Hepatocyte (in vitro differentiated cells): Measurements from ENCODE around the gene ZNF234. TPM values are rescaled to one million over a fixed set of nuclear protein-coding genes. Genes with fewer than 3 reads are reported as not detected.
A peak's percentile ranks its signal among the peaks of the same experiment; 100 is the strongest.

ENCODE experiments used
- DNase-seq: peaks from one replicate; pipeline ENCODE4 v3.0.0-alpha.2; 2016; ENCODE audit warnings: low spot score
- H2AFZ ChIP-seq: fragments of 200-600 bp; sonication (generic); 2 replicates; pipeline ENCODE4 v1.6.0; 2016; ENCODE audit warnings: antibody characterized with exemption, mild to moderate bottlenecking
- H3K27ac ChIP-seq: fragments of 200-600 bp; sonication (generic); 2 replicates; pipeline ENCODE4 v1.5.1; 2016; ENCODE audit warnings: mild to moderate bottlenecking
- H3K27me3 ChIP-seq: fragments of 200-600 bp; sonication (generic); 2 replicates; pipeline ENCODE4 v1.6.1; 2016
- H3K36me3 ChIP-seq: fragments of 200-600 bp; sonication (generic); replicated peaks from 2 replicates; pipeline ENCODE4 v1.5.1; 2016; ENCODE audit warnings: low read depth; ENCODE audit not compliant: insufficient read depth
- H3K4me1 ChIP-seq: fragments of 200-600 bp; sonication (generic); 2 replicates; pipeline ENCODE4 v1.5.1; 2016; ENCODE audit warnings: mild to moderate bottlenecking, moderate library complexity; ENCODE audit not compliant: insufficient read depth
- H3K4me2 ChIP-seq: fragments of 200-600 bp; sonication (generic); 2 replicates; pipeline ENCODE4 v1.6.0; 2016
- H3K4me3 ChIP-seq: fragments of 200-600 bp; sonication (generic); 2 replicates; pipeline ENCODE4 v1.5.1; 2016; ENCODE audit warnings: mild to moderate bottlenecking
- H3K79me2 ChIP-seq: fragments of 200-600 bp; sonication (generic); 2 replicates; pipeline ENCODE4 v1.6.0; 2017; ENCODE audit warnings: mild to moderate bottlenecking
- H3K9me2 ChIP-seq: fragments of 200-600 bp; sonication (generic); replicated peaks from 2 replicates; pipeline ENCODE4 v1.6.0; 2017; ENCODE audit warnings: mild to moderate bottlenecking; ENCODE audit not compliant: insufficient read depth
- H3K9me3 ChIP-seq: fragments of 200-600 bp; sonication (generic); 2 replicates; pipeline ENCODE4 v1.5.1; 2016; ENCODE audit warnings: low read depth, mild to moderate bottlenecking
- H4K20me1 ChIP-seq: fragments of 200-600 bp; sonication (generic); 2 replicates; pipeline ENCODE4 v1.6.0; 2016; ENCODE audit warnings: mild to moderate bottlenecking; ENCODE audit not compliant: insufficient read depth, poor library complexity, severe bottlenecking
- CTCF ChIP-seq: fragments of 200-600 bp; sonication (generic); IDR thresholded peaks from 2 replicates; pipeline ENCODE4 v1.5.1; 2016; ENCODE audit warnings: antibody characterized with exemption, mild to moderate bottlenecking; ENCODE audit not compliant: poor library complexity
- EZH2 ChIP-seq: fragments of 200-600 bp; sonication (generic); IDR thresholded peaks from 2 replicates; pipeline ENCODE4 v1.6.1; 2016; ENCODE audit warnings: antibody characterized with exemption, mild to moderate bottlenecking, borderline replicate concordance
- EZH2phosphoT487 ChIP-seq: fragments of 200-600 bp; sonication (generic); IDR thresholded peaks from one replicate; pipeline ENCODE4 v1.6.1; 2018; ENCODE audit warnings: antibody characterized with exemption, mild to moderate bottlenecking, low read depth, moderate library complexity; ENCODE audit not compliant: unreplicated experiment, severe bottlenecking
- WGBS: methylation state at CpG from one replicate; pipeline ENCODE4 v1.1.6; 2016; ENCODE audit warnings: low lambda C conversion rate; ENCODE audit errors: missing lambda C conversion rate; 5-methylcytosine and 5-hydroxymethylcytosine counted together
- polyA plus RNA-seq: library from polyadenylated mRNA; unstranded; fragments of >200 nt; fragmentation: Nextera tagmentation; extraction: Ambion mirVana; gene quantifications from 2 replicates; pipeline ENCODE4 v1.2.1, GENCODE V29; 2016
- total RNA-seq: library from RNA; depleted of rRNA; stranded (reverse); fragments of >200 nt; gene quantifications from 2 replicates; pipeline ENCODE4 v1.2.3, GENCODE V29; 2014

Gene ZNF234
- total and polyA plus RNA-seq, 2 experiments from 2014 or later: 6.7 to 8.6 TPM

DNA sequence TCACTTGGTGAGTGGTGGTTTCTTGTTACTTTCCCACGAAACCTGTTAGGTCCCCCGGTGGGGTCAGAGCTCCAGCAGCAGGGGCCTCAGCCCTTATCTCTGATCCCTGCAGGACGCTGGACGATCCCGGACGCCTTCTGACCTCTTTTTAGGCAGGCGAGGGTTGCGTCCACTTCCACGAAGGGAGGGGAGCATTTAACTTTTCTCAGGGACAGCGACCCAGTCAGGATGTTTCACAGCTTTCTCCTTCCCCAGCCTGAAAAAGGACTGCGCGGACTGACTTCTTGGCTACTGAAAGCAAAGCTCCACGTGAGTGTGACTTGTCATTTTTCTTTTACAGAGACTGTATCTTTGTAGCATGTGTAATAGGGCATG is 692 bp downstream of the ZNF234 start:
- H3K79me2 ChIP-seq: peaks cover 17% of the 10 kb centered on the region
- peak; percentile 16 for DNase-seq
- H3K9me3 ChIP-seq: no peaks in the 10 kb centered on the region
- H3K36me3 ChIP-seq: no peaks in the 10 kb centered on the region
- peaks cover 2% of the 10 kb centered on the region for H3K4me1 ChIP-seq
- H3K4me2 ChIP-seq: peak overlapping the region; percentile 92
- H3K4me3 ChIP-seq: peak overlapping the region; percentile 86
- H3K27ac ChIP-seq: no peak overlapping the region
- H3K9me2 ChIP-seq: no peaks in the 10 kb centered on the region
- H2AFZ ChIP-seq: peak overlapping the region; percentile 98
- no peaks in the 10 kb centered on the region for H4K20me1 ChIP-seq
- no peaks in the 10 kb centered on the region for H3K27me3 ChIP-seq
- WGBS: 5% methylated on average over 13 of the region's 13 CpGs
- TF ChIP-seq EZH2 (no peak), EZH2phosphoT487 (no peak), CTCF (no peak)

- H3K9me3 ChIP-seq: peaks cover 1% of the 10 kb centered on the region
- no peaks in the 10 kb centered on the region for H3K27me3 ChIP-seq
- no peaks in the 10 kb centered on the region for H3K9me2 ChIP-seq
- TF ChIP-seq CTCF: no peak
- no peak for TF ChIP-seq EZH2phosphoT487
- no peak for TF ChIP-seq EZH2
- no peak overlapping the region for H2AFZ ChIP-seq
- no peak overlapping the region for H3K27ac ChIP-seq
- no peaks in the 10 kb centered on the region for H3K4me1 ChIP-seq
- DNase-seq: no peak
- WGBS: 94% methylated on average over 4 of the region's 4 CpGs
- no peaks in the 10 kb centered on the region for H3K79me2 ChIP-seq
- no peak overlapping the region for H3K4me3 ChIP-seq
- H3K4me2 ChIP-seq: no peak overlapping the region
- no peaks in the 10 kb centered on the region for H3K36me3 ChIP-seq
- no peaks in the 10 kb centered on the region for H4K20me1 ChIP-seq
Observed at GRCh38 chr19:44149776-44150175, 8.4 kb downstream of the ZNF234 start.

GRCh38 chr19:44151491-44151890 is 10.1 kb downstream of the ZNF234 start:
- H3K9me2 ChIP-seq: no peaks in the 10 kb centered on the region
- WGBS: 94% methylated on average over 5 of the region's 5 CpGs
- H3K27me3 ChIP-seq: no peaks in the 10 kb centered on the region
- no peaks in the 10 kb centered on the region for H3K79me2 ChIP-seq
- H4K20me1 ChIP-seq: no peaks in the 10 kb centered on the region
- no peak overlapping the region for H3K4me2 ChIP-seq
- H3K27ac ChIP-seq: no peak overlapping the region
- H3K4me1 ChIP-seq: no peaks in the 10 kb centered on the region
- H3K36me3 ChIP-seq: peaks cover 6% of the 10 kb centered on the region
- H2AFZ ChIP-seq: no peak overlapping the region
- no peak overlapping the region for H3K4me3 ChIP-seq
- DNase-seq: no peak
- no peak for TF ChIP-seq EZH2phosphoT487
- TF ChIP-seq CTCF: no peak
- no peak for TF ChIP-seq EZH2
- peaks cover 18% of the 10 kb centered on the region for H3K9me3 ChIP-seq

- Histone ChIP-seq H3K27ac (no peak overlapping the region), H3K4me3 (no peak overlapping the region), H3K27me3 (no peaks in the 10 kb centered on the region), H3K9me2 (no peaks in the 10 kb centered on the region), H3K79me2 (no peaks in the 10 kb centered on the region), H3K9me3 (peaks cover 25% of the 10 kb centered on the region), H3K4me2 (no peak overlapping the region), H2AFZ (no peak overlapping the region), H3K36me3 (peaks cover 12% of the 10 kb centered on the region), H4K20me1 (no peaks in the 10 kb centered on the region), H3K4me1 (no peaks in the 10 kb centered on the region)
- TF ChIP-seq EZH2: no peak
- TF ChIP-seq CTCF: no peak
- no peak for TF ChIP-seq EZH2phosphoT487
- no peak for DNase-seq
- 97% methylated on average over 2 of the region's 2 CpGs for WGBS
Observed at GRCh38 chr19:44156475-44156874, 15.1 kb downstream of the ZNF234 start.
